ENCODE data around the gene ANKRD6.

DNA sequence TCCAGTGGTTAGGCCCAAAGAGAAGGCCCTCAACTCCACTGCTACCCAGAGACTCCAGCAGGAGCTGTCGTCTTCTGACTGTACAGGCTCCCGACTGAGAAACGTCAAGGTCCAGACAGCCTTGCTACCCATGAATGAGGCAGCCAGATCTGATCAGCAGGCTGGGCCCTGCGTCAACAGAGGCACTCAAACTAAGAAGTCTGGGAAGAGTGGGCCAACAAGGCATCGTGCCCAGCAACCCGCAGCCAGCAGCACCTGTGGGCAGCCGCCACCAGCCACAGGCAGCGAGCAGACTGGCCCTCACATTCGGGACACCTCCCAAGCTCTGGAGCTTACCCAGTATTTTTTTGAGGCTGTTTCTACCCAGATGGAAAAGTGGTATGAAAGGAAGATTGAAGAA lies 197.5 kb downstream of the ANKRD6 start:
- TF ChIP-seq MXI1 (IDR thresholded peaks at IDR 0.05; ENCODE audit: low read depth, low read length) = no peak
- TF ChIP-seq REST (IDR thresholded peaks at IDR 0.05; ENCODE audit: low read depth, low read length) = no peak
- TF ChIP-seq TAF1 (IDR thresholded peaks at IDR 0.05; ENCODE audit: borderline replicate concordance, low read depth, low read length) = no peak
- TF ChIP-seq JUND (IDR thresholded peaks at IDR 0.05) = no peak
- no peak for TF ChIP-seq SIN3A (IDR thresholded peaks at IDR 0.05; ENCODE audit: borderline replicate concordance, low read depth, low read length)
- TF ChIP-seq CTCF (IDR thresholded peaks at IDR 0.05) = no peak
- TF ChIP-seq EP300 (IDR thresholded peaks at IDR 0.05; ENCODE audit: borderline replicate concordance in 1 of 2, low read depth in 1 of 2, low read length in 1 of 2) = no peak
- no peak for TF ChIP-seq POLR2AphosphoS5 (IDR thresholded peaks at IDR 0.05; ENCODE audit: low read depth, low read length)
